Measurements from ENCODE around the gene HPS4.

HPS4 gene

DNA sequence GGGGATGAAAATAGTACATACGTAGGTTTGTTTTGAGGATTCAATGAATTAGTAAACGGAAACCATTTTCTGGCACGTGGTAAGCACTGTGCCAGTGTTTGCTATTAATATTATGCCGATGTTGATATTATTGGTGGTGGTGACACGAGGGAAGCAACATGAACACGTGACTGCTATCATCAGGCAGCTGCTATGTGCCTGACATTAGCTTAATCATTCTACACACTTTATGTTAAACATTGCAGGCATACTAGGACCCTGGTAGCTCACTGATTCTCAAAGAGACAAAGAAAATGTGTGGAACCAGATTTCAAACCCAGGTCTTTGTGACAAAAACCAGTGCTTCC is 750 bp upstream of the HPS4 start:
- H4K8ac ChIP-seq (ENCODE audit: low read depth, low read length), result no peak overlapping the region
- peak overlapping the region; percentile 18 for H2AK5ac ChIP-seq (ENCODE audit: low read length)
- no peak overlapping the region for H3K18ac ChIP-seq (ENCODE audit: low read length)
- no peaks in the 10 kb centered on the region for H3K9me3 ChIP-seq (ENCODE audit: insufficient read depth, low read depth, low read length)
- H3K79me1 ChIP-seq (ENCODE audit: low read length), result peaks cover 9% of the 10 kb centered on the region
- H3K79me2 ChIP-seq (ENCODE audit: control insufficient read depth, insufficient read depth, low read length, poor library complexity), result peaks cover 7% of the 10 kb centered on the region
- H3K27me3 ChIP-seq (ENCODE audit: insufficient read depth, low read length), result no peaks in the 10 kb centered on the region
- peaks cover 7 to 17% of the 10 kb centered on the region in 2 experiments for H3K4me1 ChIP-seq (ENCODE audit: control insufficient read depth in 1 of 2, insufficient read depth in 2 of 2, low read length in 2 of 2)
- no peak overlapping the region for H3K14ac ChIP-seq (ENCODE audit: low read length)
- peak overlapping the region; percentile 76 for H3K4ac ChIP-seq (ENCODE audit: low read depth, low read length)
- H3K27ac ChIP-seq (ENCODE audit: low read depth, low read length), result no peak overlapping the region
- WGBS (ENCODE audit: extremely low coverage, insufficient coverage, insufficient read length), result no CpG with 5 or more reads among the region's 6 CpGs
- H3K4me3 ChIP-seq (ENCODE audit: low read depth, low read length), result no peak overlapping the region
- no peak overlapping the region for H3K23ac ChIP-seq (ENCODE audit: low read length)
- peaks cover 9 to 26% of the 10 kb centered on the region in 2 experiments for H3K36me3 ChIP-seq (ENCODE audit: control insufficient read depth in 1 of 2, insufficient read depth in 2 of 2, low read length in 2 of 2)
- H3K9ac ChIP-seq (ENCODE audit: low read length), result no peak overlapping the region
- peak overlapping the region; percentile 67 for H3K4me2 ChIP-seq (ENCODE audit: low read length)
- no peak overlapping the region for H2BK12ac ChIP-seq (ENCODE audit: low read length)
- no peak overlapping the region for H4K12ac ChIP-seq (ENCODE audit: low read depth, low read length)
- H4K91ac ChIP-seq (ENCODE audit: low read depth, low read length), result no peak overlapping the region
- H2AFZ ChIP-seq (ENCODE audit: insufficient read depth, low read length, poor library complexity), result no peak overlapping the region
- no peak overlapping the region for H2BK120ac ChIP-seq (ENCODE audit: insufficient read depth, low read length, poor library complexity)
- H2BK5ac ChIP-seq (ENCODE audit: low read depth, low read length, poor library complexity), result no peak overlapping the region
- peak in 1 of 2 donors; percentile 12 for DNase-seq

DNA sequence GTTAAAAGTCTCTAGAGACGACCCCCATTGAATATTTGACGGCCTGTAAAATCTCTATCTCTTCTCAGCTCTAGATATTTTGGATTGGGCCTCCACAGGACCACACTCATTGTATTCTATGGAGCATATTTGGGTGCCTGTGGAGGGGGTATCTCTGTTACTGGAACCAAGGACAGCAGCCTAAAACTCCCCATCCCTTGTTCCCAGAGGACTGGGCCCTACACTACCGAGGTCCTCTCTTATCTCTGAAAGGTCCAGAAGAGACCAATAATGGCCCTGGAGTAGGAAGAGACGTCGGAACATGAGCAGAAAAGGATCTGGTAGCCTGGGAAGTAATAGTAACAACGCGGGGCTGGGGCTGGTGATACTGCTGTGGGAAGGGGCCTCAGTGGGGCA is 542 bp downstream of the HPS4 start:
- Histone ChIP-seq H3K4me1 (ENCODE audit: control insufficient read depth in 1 of 2, insufficient read depth in 2 of 2, low read length in 2 of 2) (peaks cover 7 to 17% of the 10 kb centered on the region in 2 experiments), H4K91ac (ENCODE audit: low read depth, low read length) (peak overlapping the region; percentile 98), H3K4me3 (ENCODE audit: low read depth, low read length) (peak overlapping the region; percentile 78), H3K23ac (ENCODE audit: low read length) (no peak overlapping the region), H3K4ac (ENCODE audit: low read depth, low read length) (peak overlapping the region; percentile 91), H3K36me3 (ENCODE audit: control insufficient read depth in 1 of 2, insufficient read depth in 2 of 2, low read length in 2 of 2) (peaks cover 3 to 14% of the 10 kb centered on the region in 2 experiments), H2BK12ac (ENCODE audit: low read length) (no peak overlapping the region), H4K8ac (ENCODE audit: low read depth, low read length) (peak overlapping the region; percentile 98), H3K9ac (ENCODE audit: low read length) (peak overlapping the region; percentile 96), H3K79me1 (ENCODE audit: low read length) (peaks cover 9% of the 10 kb centered on the region), H4K12ac (ENCODE audit: low read depth, low read length) (peak overlapping the region; percentile 88), H3K9me3 (ENCODE audit: insufficient read depth, low read depth, low read length) (no peaks in the 10 kb centered on the region), H2AFZ (ENCODE audit: insufficient read depth, low read length, poor library complexity) (peak overlapping the region; percentile 82), H3K14ac (ENCODE audit: low read length) (peak overlapping the region; percentile 88), H3K27me3 (ENCODE audit: insufficient read depth, low read length) (no peaks in the 10 kb centered on the region), H3K79me2 (ENCODE audit: control insufficient read depth, insufficient read depth, low read length, poor library complexity) (peaks cover 7% of the 10 kb centered on the region), H3K4me2 (ENCODE audit: low read length) (peak overlapping the region; percentile 84), H3K27ac (ENCODE audit: low read depth, low read length) (peak overlapping the region; percentile 96), H3K18ac (ENCODE audit: low read length) (peak overlapping the region; percentile 99), H2BK5ac (ENCODE audit: low read depth, low read length, poor library complexity) (peak overlapping the region; percentile 97), H2AK5ac (ENCODE audit: low read length) (peak overlapping the region; percentile 96), H2BK120ac (ENCODE audit: insufficient read depth, low read length, poor library complexity) (peak overlapping the region; percentile 92)
- DNase-seq, result no peak
- no CpG with 5 or more reads among the region's 7 CpGs for WGBS (ENCODE audit: extremely low coverage, insufficient coverage, insufficient read length)

DNA sequence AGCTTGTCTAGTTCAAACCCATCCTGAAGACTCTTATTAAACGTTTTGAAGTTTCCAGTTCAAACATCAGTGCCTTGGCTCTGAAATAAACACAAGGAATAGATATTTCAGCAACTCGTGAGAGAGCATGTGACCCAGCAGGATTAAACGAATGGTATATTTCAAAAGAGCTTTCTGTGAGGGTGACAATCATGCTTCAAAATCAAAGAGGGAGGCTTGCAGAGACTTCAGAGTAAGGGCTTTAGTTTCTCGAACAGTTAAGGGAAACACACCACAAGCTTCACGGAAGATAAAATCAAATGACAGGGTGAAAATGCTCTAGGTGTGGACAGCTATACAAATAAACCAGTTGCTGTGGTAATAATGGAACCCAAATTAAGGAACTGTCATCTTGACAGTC is 1.4 kb downstream of the HPS4 start:
- Histone ChIP-seq H3K36me3 (ENCODE audit: control insufficient read depth in 1 of 2, insufficient read depth in 2 of 2, low read length in 2 of 2) (peaks cover 3 to 7% of the 10 kb centered on the region in 2 experiments), H3K27ac (ENCODE audit: low read depth, low read length) (no peak overlapping the region), H3K23ac (ENCODE audit: low read length) (no peak overlapping the region), H3K4ac (ENCODE audit: low read depth, low read length) (no peak overlapping the region), H4K12ac (ENCODE audit: low read depth, low read length) (no peak overlapping the region), H4K8ac (ENCODE audit: low read depth, low read length) (no peak overlapping the region), H3K79me2 (ENCODE audit: control insufficient read depth, insufficient read depth, low read length, poor library complexity) (peaks cover 7% of the 10 kb centered on the region), H3K18ac (ENCODE audit: low read length) (no peak overlapping the region), H3K4me2 (ENCODE audit: low read length) (no peak overlapping the region), H3K27me3 (ENCODE audit: insufficient read depth, low read length) (no peaks in the 10 kb centered on the region), H3K79me1 (ENCODE audit: low read length) (peaks cover 12% of the 10 kb centered on the region), H3K4me1 (ENCODE audit: control insufficient read depth in 1 of 2, insufficient read depth in 2 of 2, low read length in 2 of 2) (peaks cover 10 to 20% of the 10 kb centered on the region in 2 experiments), H3K4me3 (ENCODE audit: low read depth, low read length) (no peak overlapping the region), H2AK5ac (ENCODE audit: low read length) (no peak overlapping the region), H2AFZ (ENCODE audit: insufficient read depth, low read length, poor library complexity) (no peak overlapping the region), H3K9me3 (ENCODE audit: insufficient read depth, low read depth, low read length) (no peaks in the 10 kb centered on the region), H2BK5ac (ENCODE audit: low read depth, low read length, poor library complexity) (no peak overlapping the region), H3K9ac (ENCODE audit: low read length) (no peak overlapping the region), H4K91ac (ENCODE audit: low read depth, low read length) (no peak overlapping the region), H2BK12ac (ENCODE audit: low read length) (no peak overlapping the region), H2BK120ac (ENCODE audit: insufficient read depth, low read length, poor library complexity) (no peak overlapping the region), H3K14ac (ENCODE audit: low read length) (no peak overlapping the region)
- no peak for DNase-seq
- WGBS (ENCODE audit: extremely low coverage, insufficient coverage, insufficient read length), result no CpG with 5 or more reads among the region's 5 CpGs

DNA sequence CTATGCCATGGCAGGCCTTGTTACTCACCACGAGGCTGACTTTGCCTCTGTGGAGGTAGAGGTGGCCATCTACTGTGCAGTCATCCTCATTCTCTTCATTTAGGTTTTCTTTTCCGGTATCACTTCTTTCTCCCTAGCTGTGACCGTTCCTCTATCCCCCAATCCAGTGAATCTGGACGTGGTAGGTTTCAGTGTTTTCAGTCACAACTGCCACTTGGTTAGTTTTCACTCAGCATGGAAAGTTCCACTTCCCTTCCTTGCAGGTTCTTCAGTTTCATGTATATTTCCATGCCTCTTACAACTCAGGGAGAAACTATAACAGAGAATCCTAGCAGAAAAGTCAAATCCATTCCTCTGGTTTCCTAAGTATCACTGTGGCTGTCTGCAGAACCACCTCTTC is 1.9 kb downstream of the HPS4 start:
- Histone ChIP-seq H3K23ac (ENCODE audit: low read length) (no peak overlapping the region), H2BK5ac (ENCODE audit: low read depth, low read length, poor library complexity) (no peak overlapping the region), H2BK120ac (ENCODE audit: insufficient read depth, low read length, poor library complexity) (no peak overlapping the region), H3K4ac (ENCODE audit: low read depth, low read length) (no peak overlapping the region), H3K9ac (ENCODE audit: low read length) (no peak overlapping the region), H3K36me3 (ENCODE audit: control insufficient read depth in 1 of 2, insufficient read depth in 2 of 2, low read length in 2 of 2) (peaks cover 3 to 7% of the 10 kb centered on the region in 2 experiments), H2AFZ (ENCODE audit: insufficient read depth, low read length, poor library complexity) (no peak overlapping the region), H3K79me1 (ENCODE audit: low read length) (peaks cover 12% of the 10 kb centered on the region), H3K79me2 (ENCODE audit: control insufficient read depth, insufficient read depth, low read length, poor library complexity) (peaks cover 7% of the 10 kb centered on the region), H3K4me1 (ENCODE audit: control insufficient read depth in 1 of 2, insufficient read depth in 2 of 2, low read length in 2 of 2) (peaks cover 10 to 23% of the 10 kb centered on the region in 2 experiments), H2AK5ac (ENCODE audit: low read length) (peak overlapping the region; percentile 3), H3K4me2 (ENCODE audit: low read length) (no peak overlapping the region), H4K12ac (ENCODE audit: low read depth, low read length) (no peak overlapping the region), H3K27me3 (ENCODE audit: insufficient read depth, low read length) (no peaks in the 10 kb centered on the region), H4K91ac (ENCODE audit: low read depth, low read length) (no peak overlapping the region), H3K27ac (ENCODE audit: low read depth, low read length) (no peak overlapping the region), H3K14ac (ENCODE audit: low read length) (no peak overlapping the region), H3K18ac (ENCODE audit: low read length) (no peak overlapping the region), H2BK12ac (ENCODE audit: low read length) (no peak overlapping the region), H3K9me3 (ENCODE audit: insufficient read depth, low read depth, low read length) (no peaks in the 10 kb centered on the region), H4K8ac (ENCODE audit: low read depth, low read length) (no peak overlapping the region), H3K4me3 (ENCODE audit: low read depth, low read length) (no peak overlapping the region)
- DNase-seq, result no peak
- no CpG with 5 or more reads among the region's 4 CpGs for whole genome bisulfite sequencing (ENCODE audit: extremely low coverage, insufficient coverage, insufficient read length)
